Measurements from ENCODE around the gene GOLGA2. TPM values are rescaled to one million over a fixed set of nuclear protein-coding genes. Genes with fewer than 3 reads are reported as not detected.

The GOLGA2 gene
- total RNA-seq, 2 experiments from 2014 or later: 28.2 to 58.2 TPM

DNA sequence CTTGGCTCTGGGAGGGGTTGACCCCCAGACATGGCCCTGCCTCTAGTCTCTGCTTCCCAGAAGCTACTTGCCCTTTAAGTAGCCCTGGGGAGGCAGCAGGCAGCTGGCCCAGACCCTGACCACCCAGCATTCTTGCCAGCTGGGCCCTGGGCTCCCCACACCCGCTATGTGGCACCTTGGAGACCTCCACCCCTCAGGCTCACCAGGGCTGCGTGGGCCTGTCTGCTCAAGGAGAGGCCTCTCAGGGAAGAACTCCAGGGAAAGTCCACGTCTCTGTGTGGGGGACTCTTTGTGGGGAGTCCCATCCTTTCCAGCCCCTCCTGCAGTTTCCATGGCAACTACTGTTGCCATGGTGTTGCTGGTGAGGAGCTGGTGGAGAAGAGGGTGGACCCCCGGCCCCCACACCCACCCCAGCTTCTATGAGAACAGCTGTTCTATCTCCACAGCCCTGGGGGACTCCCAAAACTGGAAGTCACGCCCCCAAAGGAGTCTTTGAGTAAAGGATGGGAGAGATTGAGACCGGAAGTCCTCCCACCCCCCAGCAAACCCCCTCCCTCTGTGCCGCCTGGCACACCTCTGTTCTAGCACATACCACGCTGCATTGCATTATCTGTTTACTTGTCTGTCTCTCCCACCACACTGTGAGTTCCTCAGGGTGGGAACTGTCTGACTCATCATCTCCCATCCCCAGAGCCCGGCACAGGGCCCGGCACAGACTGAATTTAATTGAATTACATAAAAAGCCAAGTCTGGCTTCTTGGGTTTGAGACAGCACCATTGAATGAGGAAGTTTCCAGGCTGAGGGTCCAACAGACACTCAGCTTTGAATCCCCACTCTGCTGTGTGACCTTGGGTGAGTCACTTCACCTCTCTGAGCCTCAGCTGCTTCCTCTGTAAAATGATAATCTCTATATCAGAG, 60.1 kb downstream of the GOLGA2 start:
- no peaks in the 10 kb centered on the region for H3K79me2 ChIP-seq (ENCODE audit: insufficient read depth, low read depth, low read length)
- no peaks in the 10 kb centered on the region for H4K20me1 ChIP-seq (ENCODE audit: insufficient read depth, low read length)
- POLR2A ChIA-PET: no interaction called here
- CTCF ChIA-PET (ENCODE audit: unreplicated experiment): no interaction called here
- no peak overlapping the region for H3K4me3 ChIP-seq (ENCODE audit: low read depth, low read length, poor library complexity, severe bottlenecking)
- H3K4me2 ChIP-seq (ENCODE audit: low read length): no peak overlapping the region
- DNase-seq (ENCODE audit: low spot score): no peak
- no peak overlapping the region for H2AFZ ChIP-seq (ENCODE audit: low read length)
- H3K4me1 ChIP-seq (ENCODE audit: insufficient read depth, low read length, poor library complexity, severe bottlenecking): peaks cover 10% of the 10 kb centered on the region
- intact Hi-C loops (cut with micrococcal nuclease; ENCODE audit: unreplicated experiment): no loop called here
- H3K9me2 ChIP-seq (ENCODE audit: insufficient read depth, low read length): no peaks in the 10 kb centered on the region
- no peak overlapping the region for H3K27ac ChIP-seq (ENCODE audit: low read depth, low read length, poor library complexity, severe bottlenecking)
- no peaks in the 10 kb centered on the region for H3K9me3 ChIP-seq (ENCODE audit: low read length)
- TF ChIP-seq, protein P1, sequence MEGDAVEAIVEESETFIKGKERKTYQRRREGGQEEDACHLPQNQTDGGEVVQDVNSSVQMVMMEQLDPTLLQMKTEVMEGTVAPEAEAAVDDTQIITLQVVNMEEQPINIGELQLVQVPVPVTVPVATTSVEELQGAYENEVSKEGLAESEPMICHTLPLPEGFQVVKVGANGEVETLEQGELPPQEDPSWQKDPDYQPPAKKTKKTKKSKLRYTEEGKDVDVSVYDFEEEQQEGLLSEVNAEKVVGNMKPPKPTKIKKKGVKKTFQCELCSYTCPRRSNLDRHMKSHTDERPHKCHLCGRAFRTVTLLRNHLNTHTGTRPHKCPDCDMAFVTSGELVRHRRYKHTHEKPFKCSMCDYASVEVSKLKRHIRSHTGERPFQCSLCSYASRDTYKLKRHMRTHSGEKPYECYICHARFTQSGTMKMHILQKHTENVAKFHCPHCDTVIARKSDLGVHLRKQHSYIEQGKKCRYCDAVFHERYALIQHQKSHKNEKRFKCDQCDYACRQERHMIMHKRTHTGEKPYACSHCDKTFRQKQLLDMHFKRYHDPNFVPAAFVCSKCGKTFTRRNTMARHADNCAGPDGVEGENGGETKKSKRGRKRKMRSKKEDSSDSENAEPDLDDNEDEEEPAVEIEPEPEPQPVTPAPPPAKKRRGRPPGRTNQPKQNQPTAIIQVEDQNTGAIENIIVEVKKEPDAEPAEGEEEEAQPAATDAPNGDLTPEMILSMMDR (conservative IDR thresholded peaks at IDR 0.05; ENCODE audit: low read length): no peak
- TF ChIP-seq EZH2phosphoT487 (IDR thresholded peaks at IDR 0.05; ENCODE audit: borderline replicate concordance, low read depth, low read length): no peak
- BruUV-seq (replicated peaks): no TSS peak
- no peaks in the 10 kb centered on the region for H3K36me3 ChIP-seq (ENCODE audit: insufficient read depth, low read length)

DNA sequence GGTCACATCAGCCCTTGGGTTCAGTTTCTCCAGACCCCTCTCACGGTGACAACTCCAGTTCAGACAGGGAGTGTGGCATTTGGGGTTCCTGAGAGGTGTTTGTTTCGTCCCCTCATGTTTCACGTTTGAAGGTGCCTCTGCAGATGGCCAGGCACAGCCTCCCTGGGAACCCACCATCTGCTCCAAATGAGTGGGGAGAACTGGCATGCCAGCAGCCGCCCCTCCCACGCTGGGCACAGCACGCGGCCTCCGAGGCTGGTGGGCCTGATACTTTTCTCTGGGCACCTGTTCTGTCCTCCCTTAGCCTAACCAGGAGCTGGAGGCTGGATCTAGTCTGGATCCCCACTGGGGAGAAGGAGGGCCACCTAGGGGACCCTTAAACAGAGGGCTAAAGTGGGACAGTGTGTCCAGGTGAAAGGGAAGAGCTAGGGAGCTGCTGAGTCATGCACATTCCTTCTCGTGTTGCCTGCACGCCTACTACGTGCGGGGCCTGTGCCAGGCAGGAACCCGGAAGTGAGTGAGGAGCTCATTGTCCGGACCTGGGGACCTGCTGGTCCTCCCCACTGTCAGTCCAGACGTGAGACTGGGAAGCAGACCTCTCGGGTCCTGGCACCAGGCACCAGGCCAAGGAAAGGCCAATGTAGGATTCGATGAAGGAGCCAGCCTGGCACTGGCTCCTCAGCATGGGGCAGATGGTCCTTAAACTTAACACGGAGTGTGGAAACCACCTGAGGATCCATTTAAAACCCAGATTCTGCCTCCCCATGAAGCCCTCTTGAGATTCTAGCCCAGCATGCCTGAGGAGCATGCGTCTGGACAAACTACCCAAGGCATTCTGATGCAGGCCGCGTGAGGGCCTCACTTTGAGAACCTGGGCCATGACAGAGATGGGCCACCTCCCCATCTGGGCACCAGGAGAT, 61.0 kb downstream of the GOLGA2 start:
- CTCF ChIA-PET (ENCODE audit: unreplicated experiment): interaction anchor here (0.6 kb wide), 1 partner anchor 15 kb away, joined by 3 read pairs; no protein-coding TSS in a partner anchor
- Histone ChIP-seq H4K20me1 (ENCODE audit: insufficient read depth, low read length) (no peaks in the 10 kb centered on the region), H3K36me3 (ENCODE audit: insufficient read depth, low read length) (no peaks in the 10 kb centered on the region), H3K4me1 (ENCODE audit: insufficient read depth, low read length, poor library complexity, severe bottlenecking) (peaks cover 10% of the 10 kb centered on the region), H2AFZ (ENCODE audit: low read length) (peak overlapping the region; percentile 39; the same call in 1 of the 2 replicates), H3K9me2 (ENCODE audit: insufficient read depth, low read length) (no peaks in the 10 kb centered on the region), H3K9me3 (ENCODE audit: low read length) (no peaks in the 10 kb centered on the region), H3K27ac (ENCODE audit: low read depth, low read length, poor library complexity, severe bottlenecking) (no peak overlapping the region), H3K4me3 (ENCODE audit: low read depth, low read length, poor library complexity, severe bottlenecking) (no peak overlapping the region), H3K4me2 (ENCODE audit: low read length) (no peak overlapping the region), H3K79me2 (ENCODE audit: insufficient read depth, low read depth, low read length) (no peaks in the 10 kb centered on the region)
- TF ChIP-seq, protein P1 (conservative IDR thresholded peaks at IDR 0.05; ENCODE audit: low read length): no peak
- TF ChIP-seq EZH2phosphoT487 (IDR thresholded peaks at IDR 0.05; ENCODE audit: borderline replicate concordance, low read depth, low read length): no peak
- BruUV-seq (replicated peaks): no TSS peak
- intact Hi-C loops (cut with micrococcal nuclease; ENCODE audit: unreplicated experiment): no loop called here
- DNase-seq (ENCODE audit: low spot score): no peak
- POLR2A ChIA-PET: no interaction called here

All from OCI-LY7 (cell line).